Measurements from ENCODE around the gene SPATA21. TPM values are rescaled to one million over a fixed set of nuclear protein-coding genes. Genes with fewer than 3 reads are reported as not detected.

The SPATA21 gene
- polyA plus RNA-seq, 2 of the 4 experiments (the other 2 are of a cell fraction), result 0.08 to 0.09 TPM

GRCh38 chr1:16422041-16422440 lies 15.2 kb downstream of the SPATA21 start:
- no peak for FAIRE-seq
- Histone ChIP-seq H3K4me3 (no peak overlapping the region), H3K9me3 (no peaks in the 10 kb centered on the region), H3K27ac (no peak overlapping the region), H3K4me2 (no peak overlapping the region), H3K4me1 (0 out of 3 replicates have a peak, but pooled peaks cover 4% of the 10 kb centered on the region)
- no peak for DNase-seq (ENCODE audit: low read depth in 1 of 2, low spot score in 1 of 2)
- TF ChIP-seq, protein P1, sequence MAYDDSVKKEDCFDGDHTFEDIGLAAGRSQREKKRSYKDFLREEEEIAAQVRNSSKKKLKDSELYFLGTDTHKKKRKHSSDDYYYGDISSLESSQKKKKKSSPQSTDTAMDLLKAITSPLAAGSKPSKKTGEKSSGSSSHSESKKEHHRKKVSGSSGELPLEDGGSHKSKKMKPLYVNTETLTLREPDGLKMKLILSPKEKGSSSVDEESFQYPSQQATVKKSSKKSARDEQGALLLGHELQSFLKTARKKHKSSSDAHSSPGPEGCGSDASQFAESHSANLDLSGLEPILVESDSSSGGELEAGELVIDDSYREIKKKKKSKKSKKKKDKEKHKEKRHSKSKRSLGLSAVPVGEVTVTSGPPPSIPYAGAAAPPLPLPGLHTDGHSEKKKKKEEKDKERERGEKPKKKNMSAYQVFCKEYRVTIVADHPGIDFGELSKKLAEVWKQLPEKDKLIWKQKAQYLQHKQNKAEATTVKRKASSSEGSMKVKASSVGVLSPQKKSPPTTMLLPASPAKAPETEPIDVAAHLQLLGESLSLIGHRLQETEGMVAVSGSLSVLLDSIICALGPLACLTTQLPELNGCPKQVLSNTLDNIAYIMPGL (CRISPR knock-in tag; IDR thresholded peaks at IDR 0.05; ENCODE audit: borderline replicate concordance), result no peak
- TF ChIP-seq CTCF (IDR thresholded peaks at IDR 0.05) (no peak), EHMT2 (IDR thresholded peaks at IDR 0.05; ENCODE audit: low read depth) (no peak), PHF8 (IDR thresholded peaks at IDR 0.05; ENCODE audit: borderline replicate concordance, low read depth) (no peak), HES2 (IDR thresholded peaks at IDR 0.05) (no peak), FOSL2 (IDR thresholded peaks at IDR 0.05) (no peak), FOSL2 (CRISPR knock-in tag; IDR thresholded peaks at IDR 0.05) (no peak), HOXB5 (CRISPR knock-in tag; IDR thresholded peaks at IDR 0.05) (no peak), HOXA7 (CRISPR knock-in tag; IDR thresholded peaks at IDR 0.05) (no peak), BHLHE40 (IDR thresholded peaks at IDR 0.05; ENCODE audit: low read depth, low read length) (no peak), RARB (CRISPR knock-in tag; IDR thresholded peaks at IDR 0.05) (no peak)
- TF ChIP-seq, protein P2, sequence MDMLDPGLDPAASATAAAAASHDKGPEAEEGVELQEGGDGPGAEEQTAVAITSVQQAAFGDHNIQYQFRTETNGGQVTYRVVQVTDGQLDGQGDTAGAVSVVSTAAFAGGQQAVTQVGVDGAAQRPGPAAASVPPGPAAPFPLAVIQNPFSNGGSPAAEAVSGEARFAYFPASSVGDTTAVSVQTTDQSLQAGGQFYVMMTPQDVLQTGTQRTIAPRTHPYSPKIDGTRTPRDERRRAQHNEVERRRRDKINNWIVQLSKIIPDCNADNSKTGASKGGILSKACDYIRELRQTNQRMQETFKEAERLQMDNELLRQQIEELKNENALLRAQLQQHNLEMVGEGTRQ (IDR thresholded peaks at IDR 0.05), result no peak
- CTCF ChIA-PET, result no interaction called here
- POLR2A ChIA-PET, result no interaction called here
- WGBS (ENCODE audit: missing lambda C conversion rate), result 66% methylated on average over 5 of the region's 7 CpGs
- no peak for ATAC-seq

DNA sequence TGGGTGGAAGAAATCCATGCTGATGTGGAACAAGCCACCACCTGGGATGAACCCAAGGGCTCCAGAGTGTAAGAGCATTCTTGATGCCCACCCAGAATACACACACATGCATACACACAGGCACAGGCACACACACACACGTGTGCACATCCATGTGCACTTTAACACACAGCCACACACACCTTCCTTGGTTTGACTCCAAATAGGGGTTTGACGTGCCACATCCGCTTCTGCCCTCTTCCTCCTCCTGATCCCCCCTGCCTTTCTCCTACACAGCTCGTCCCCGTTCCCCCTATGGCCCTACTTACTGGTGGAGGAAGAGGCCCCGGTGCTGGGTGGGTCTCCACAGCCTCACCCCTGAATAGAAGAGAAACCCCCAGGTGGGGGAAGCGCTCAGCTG lies 16.0 kb downstream of the SPATA21 start:
- Histone ChIP-seq H3K4me3 (no peak overlapping the region), H3K4me2 (no peak overlapping the region), H3K4me1 (0 out of 3 replicates have a peak, but pooled peaks cover 4% of the 10 kb centered on the region), H3K27ac (no peak overlapping the region), H3K9me3 (no peaks in the 10 kb centered on the region)
- no peak for TF ChIP-seq JUN (IDR thresholded peaks at IDR 0.05)
- TF ChIP-seq HDAC2 (IDR thresholded peaks at IDR 0.05), result no peak
- no peak for TF ChIP-seq POLR2A (IDR thresholded peaks at IDR 0.05; ENCODE audit: low read length)
- TF ChIP-seq FOSB (CRISPR knock-in tag; IDR thresholded peaks at IDR 0.05), result no peak
- TF ChIP-seq BHLHE40 (IDR thresholded peaks at IDR 0.05; ENCODE audit: low read depth, low read length), result no peak
- no peak for TF ChIP-seq HES2 (IDR thresholded peaks at IDR 0.05)
- TF ChIP-seq ESRRA (IDR thresholded peaks at IDR 0.05; ENCODE audit: borderline replicate concordance, low read length), result no peak
- TF ChIP-seq MAFK (IDR thresholded peaks at IDR 0.05; ENCODE audit: partially characterized antibody), result no peak
- TF ChIP-seq CHD2 (IDR thresholded peaks at IDR 0.05; ENCODE audit: low read length, partially characterized antibody), result no peak
- no peak for TF ChIP-seq FOXS1 (CRISPR knock-in tag; IDR thresholded peaks at IDR 0.05)
- TF ChIP-seq EHMT2 (IDR thresholded peaks at IDR 0.05; ENCODE audit: low read depth), result no peak
- no peak for TF ChIP-seq KDM5A (IDR thresholded peaks at IDR 0.05)
- TF ChIP-seq FOSL2 (IDR thresholded peaks at IDR 0.05), result no peak
- no peak for TF ChIP-seq FOSL2 (CRISPR knock-in tag; IDR thresholded peaks at IDR 0.05)
- no peak for TF ChIP-seq RAD21 (conservative IDR thresholded peaks at IDR 0.05 in 1 of 2, IDR thresholded peaks at IDR 0.05 in 1 of 2)
- no peak for TF ChIP-seq EHF (CRISPR knock-in tag; IDR thresholded peaks at IDR 0.05)
- no peak for TF ChIP-seq REST (IDR thresholded peaks at IDR 0.05)
- TF ChIP-seq TP53 (CRISPR knock-in tag; IDR thresholded peaks at IDR 0.05), result no peak
- TF ChIP-seq, protein P3, sequence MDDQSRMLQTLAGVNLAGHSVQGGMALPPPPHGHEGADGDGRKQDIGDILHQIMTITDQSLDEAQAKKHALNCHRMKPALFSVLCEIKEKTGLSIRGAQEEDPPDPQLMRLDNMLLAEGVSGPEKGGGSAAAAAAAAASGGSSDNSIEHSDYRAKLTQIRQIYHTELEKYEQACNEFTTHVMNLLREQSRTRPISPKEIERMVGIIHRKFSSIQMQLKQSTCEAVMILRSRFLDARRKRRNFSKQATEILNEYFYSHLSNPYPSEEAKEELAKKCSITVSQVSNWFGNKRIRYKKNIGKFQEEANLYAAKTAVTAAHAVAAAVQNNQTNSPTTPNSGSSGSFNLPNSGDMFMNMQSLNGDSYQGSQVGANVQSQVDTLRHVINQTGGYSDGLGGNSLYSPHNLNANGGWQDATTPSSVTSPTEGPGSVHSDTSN (IDR thresholded peaks at IDR 0.05), result no peak
- WGBS (ENCODE audit: missing lambda C conversion rate), result 75% methylated on average over 5 of the region's 7 CpGs
- ChIA-PET POLR2A (no interaction called here), CTCF (interaction anchor here (1.4 kb wide), 1 partner anchor 20 kb away, joined by 5 read pairs; the partner anchor contains the start of gene NECAP2)
- ATAC-seq, result no peak
- FAIRE-seq, result no peak
- DNase-seq (ENCODE audit: low read depth in 1 of 2, low spot score in 1 of 2), result no peak
